Activated CD4-positive, alpha-beta T cell treated with anti-CD3 and anti-CD28 coated beads, Interleukin-2, amount 50 U/mL, for 24 hours (primary cell): ENCODE measurements around the gene ATXN7L1.
"Not testable (repeated sequence)": the region's sequence is repeated elsewhere in the genome, so short reads cannot be mapped to it uniquely, and the experiment has no call there.

Experiments used
- DNase-seq, 2 donors: peaks; one replicate each; pipeline ENCODE4 v3.0.0-alpha.2; 2020; ENCODE audit warnings: low read depth in 1 of 2, low spot score in 1 of 2

Gene ATXN7L1

GRCh38 chr7:105708763-105709080 is 167.7 kb downstream of the ATXN7L1 start:
- DNase-seq, result no peak

- DNase-seq, result no peak
Measured at GRCh38 chr7:105707967-105708762, 168.2 kb downstream of the ATXN7L1 start.

GRCh38 chr7:105707381-105707780 is 169.0 kb downstream of the ATXN7L1 start:
- no peak for DNase-seq

GRCh38 chr7:105705427-105705826 is 171.0 kb downstream of the ATXN7L1 start:
- no peak for DNase-seq

GRCh38 chr7:105703207-105703930 is 173.0 kb downstream of the ATXN7L1 start:
- no peak for DNase-seq

- no peak for DNase-seq
Measured at GRCh38 chr7:105699568-105700236, 176.7 kb downstream of the ATXN7L1 start.

GRCh38 chr7:105698531-105698930 is 177.9 kb downstream of the ATXN7L1 start:
- DNase-seq, result no peak

GRCh38 chr7:105697753-105698152 is 178.6 kb downstream of the ATXN7L1 start:
- DNase-seq, result no peak

- DNase-seq, result not testable (repeated sequence)
Measured at GRCh38 chr7:105697169-105697568, 179.2 kb downstream of the ATXN7L1 start.

- no peak for DNase-seq
Measured at GRCh38 chr7:105693576-105693975, 182.8 kb downstream of the ATXN7L1 start.

GRCh38 chr7:105691680-105692564 is 184.5 kb downstream of the ATXN7L1 start:
- DNase-seq, result peak in 1 of 2 donors; percentile 51

GRCh38 chr7:105691082-105691679 is 185.2 kb downstream of the ATXN7L1 start:
- no peak for DNase-seq

GRCh38 chr7:105690325-105690945 is 186.0 kb downstream of the ATXN7L1 start:
- no peak for DNase-seq

GRCh38 chr7:105689067-105689819 is 187.2 kb downstream of the ATXN7L1 start:
- no peak for DNase-seq

- DNase-seq, result no peak
Measured at GRCh38 chr7:105688617-105689016, 187.8 kb downstream of the ATXN7L1 start.

- DNase-seq, result no peak
Measured at GRCh38 chr7:105685161-105685560, 191.2 kb downstream of the ATXN7L1 start.

- DNase-seq, result no peak
Measured at GRCh38 chr7:105682341-105683060, 193.9 kb downstream of the ATXN7L1 start.

- no peak for DNase-seq
Measured at GRCh38 chr7:105680505-105681187, 195.8 kb downstream of the ATXN7L1 start.
